Measurements from ENCODE around the gene PRPF19. TPM values are rescaled to one million over a fixed set of nuclear protein-coding genes. Genes with fewer than 3 reads are reported as not detected.

PRPF19 gene
- 19.5 and 53.1 TPM in 2 replicates for total RNA-seq (ENCODE audit: low replicate concordance)

GRCh38 chr11:60906132-60906972 lies at the start of gene PRPF19:
PRPF19 (minus strand) TSS chr11:60906585; CDS start chr11:60906382, 203 bp downstream.
- peak; percentile 93 for DNase-seq (ENCODE audit: low read depth)
- H3K4me3 ChIP-seq (ENCODE audit: low read depth, low read length), result peak within 1 kb of the TSS; percentile 95
- no peak for TF ChIP-seq CTCF (IDR thresholded peaks at IDR 0.05; ENCODE audit: insufficient read depth, low read length)

- TF ChIP-seq CTCF (IDR thresholded peaks at IDR 0.05; ENCODE audit: insufficient read depth, low read length), result no peak
- no peak overlapping the region for H3K4me3 ChIP-seq (ENCODE audit: low read depth, low read length)
- DNase-seq (ENCODE audit: low read depth), result no peak
These were observed 49.2 kb upstream of the PRPF19 start for GRCh38 chr11:60955571-60955970.

- H3K4me3 ChIP-seq (ENCODE audit: low read depth, low read length), result no peak overlapping the region
- TF ChIP-seq CTCF (IDR thresholded peaks at IDR 0.05; ENCODE audit: insufficient read depth, low read length), result no peak
- DNase-seq (ENCODE audit: low read depth), result no peak
These were observed 48.0 kb upstream of the PRPF19 start for GRCh38 chr11:60954421-60954820.

GRCh38 chr11:60953781-60954180 lies 47.4 kb upstream of the PRPF19 start:
- no peak for TF ChIP-seq CTCF (IDR thresholded peaks at IDR 0.05; ENCODE audit: insufficient read depth, low read length)
- H3K4me3 ChIP-seq (ENCODE audit: low read depth, low read length), result no peak overlapping the region
- DNase-seq (ENCODE audit: low read depth), result peak; percentile 56

- no peak for DNase-seq (ENCODE audit: low read depth)
These were observed 46.4 kb upstream of the PRPF19 start for GRCh38 chr11:60952742-60953170.

More at GRCh38 chr11:60952742-60953170, 46.4 kb upstream of the PRPF19 start:
- no peak for TF ChIP-seq CTCF (IDR thresholded peaks at IDR 0.05; ENCODE audit: insufficient read depth, low read length)
- peak overlapping the region; percentile 32 for H3K4me3 ChIP-seq (ENCODE audit: low read depth, low read length)
